ENCODE measurements around the gene TCF4.

TCF4 gene

DNA sequence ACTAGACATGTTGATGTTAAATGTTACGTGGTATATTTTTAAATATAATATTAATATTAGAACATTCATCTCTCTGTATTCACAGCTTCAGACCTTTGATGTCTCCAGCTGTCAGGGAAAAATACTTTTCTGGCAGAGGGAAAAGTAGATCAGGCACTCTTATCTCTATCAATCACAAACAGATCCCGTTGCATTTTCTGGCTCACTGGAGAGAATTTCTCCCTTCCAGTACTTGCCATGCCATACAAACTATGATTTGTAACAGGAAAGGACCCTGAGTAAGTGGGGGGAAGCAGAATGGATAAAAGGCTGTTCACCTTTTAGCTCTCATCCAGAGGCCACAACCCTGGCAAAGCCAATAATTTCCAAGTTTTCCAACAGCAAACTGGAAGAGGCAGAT lies 158.0 kb downstream of the TCF4 start:
- no peak for DNase-seq

DNA sequence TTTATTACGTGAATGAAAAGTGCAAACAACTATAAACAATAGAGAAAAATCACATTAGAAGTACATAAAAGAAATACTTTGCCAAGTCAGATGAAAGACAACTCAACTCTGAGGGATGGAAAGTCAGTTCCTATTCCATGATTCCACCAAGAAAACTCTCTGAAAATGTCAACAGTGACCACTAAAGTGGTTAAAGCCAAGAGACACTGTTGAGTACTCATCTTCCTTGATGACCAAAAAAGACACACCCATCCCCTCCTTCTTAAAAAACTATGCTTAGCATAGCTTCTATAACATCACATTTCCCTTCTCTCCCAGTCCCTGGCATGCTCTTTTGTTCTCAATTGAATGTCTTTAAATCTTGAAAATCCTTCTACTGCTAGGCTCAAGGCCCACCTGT lies 160.0 kb downstream of the TCF4 start:
- DNase-seq: no peak

DNA sequence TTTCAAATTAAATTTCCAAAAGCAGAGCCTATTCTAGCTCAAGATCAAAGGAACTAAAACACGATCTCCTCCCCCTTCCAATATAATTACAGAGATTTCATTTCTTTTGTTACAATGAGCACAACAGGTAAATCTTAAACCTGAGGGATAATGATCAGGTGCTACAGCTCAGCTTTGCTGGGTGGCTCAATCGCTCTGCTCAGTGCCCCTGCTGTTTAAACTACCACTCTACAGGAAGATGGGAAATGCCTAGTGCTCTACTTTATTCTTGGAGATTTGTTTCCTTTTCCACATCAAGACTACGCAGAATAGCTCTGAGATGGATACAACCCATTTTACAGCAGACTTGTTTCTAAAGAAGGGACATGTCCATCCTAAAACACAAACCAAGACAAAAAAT lies 162.3 kb downstream of the TCF4 start:
- DNase-seq: no peak

DNA sequence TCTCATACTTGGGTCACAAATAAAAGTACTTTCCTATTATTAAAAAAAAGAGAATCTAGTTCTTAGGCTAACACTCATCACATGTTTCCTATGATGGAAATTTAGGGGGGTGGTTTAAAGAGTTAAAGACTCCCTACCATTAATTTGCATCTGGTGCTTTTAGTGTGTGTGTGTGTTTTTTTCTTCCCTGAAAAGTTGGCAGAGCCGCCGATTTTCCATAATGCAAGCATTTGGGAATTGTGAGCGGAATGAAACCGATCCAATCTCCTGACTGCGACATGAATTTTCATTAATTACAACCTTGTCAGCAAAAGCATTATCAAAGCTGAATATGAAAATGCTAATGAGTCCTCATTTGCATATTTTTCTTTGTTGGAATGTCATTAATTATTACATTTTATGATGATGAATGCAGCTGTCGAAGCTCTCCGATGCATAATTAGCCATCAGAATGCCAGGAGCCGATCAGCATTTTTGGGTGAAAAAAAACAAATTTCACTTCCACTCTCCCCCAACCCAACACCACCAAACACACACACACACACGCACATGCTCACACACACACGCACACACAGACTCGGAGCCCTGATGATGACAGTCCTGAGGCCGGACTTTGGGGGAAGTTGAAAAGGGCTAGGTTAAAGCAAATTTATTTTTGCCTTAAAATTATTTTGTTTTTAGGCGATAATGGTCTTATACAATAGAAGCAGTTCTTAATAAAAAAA lies 165.4 kb downstream of the TCF4 start:
- peak; percentile 90 for DNase-seq

DNA sequence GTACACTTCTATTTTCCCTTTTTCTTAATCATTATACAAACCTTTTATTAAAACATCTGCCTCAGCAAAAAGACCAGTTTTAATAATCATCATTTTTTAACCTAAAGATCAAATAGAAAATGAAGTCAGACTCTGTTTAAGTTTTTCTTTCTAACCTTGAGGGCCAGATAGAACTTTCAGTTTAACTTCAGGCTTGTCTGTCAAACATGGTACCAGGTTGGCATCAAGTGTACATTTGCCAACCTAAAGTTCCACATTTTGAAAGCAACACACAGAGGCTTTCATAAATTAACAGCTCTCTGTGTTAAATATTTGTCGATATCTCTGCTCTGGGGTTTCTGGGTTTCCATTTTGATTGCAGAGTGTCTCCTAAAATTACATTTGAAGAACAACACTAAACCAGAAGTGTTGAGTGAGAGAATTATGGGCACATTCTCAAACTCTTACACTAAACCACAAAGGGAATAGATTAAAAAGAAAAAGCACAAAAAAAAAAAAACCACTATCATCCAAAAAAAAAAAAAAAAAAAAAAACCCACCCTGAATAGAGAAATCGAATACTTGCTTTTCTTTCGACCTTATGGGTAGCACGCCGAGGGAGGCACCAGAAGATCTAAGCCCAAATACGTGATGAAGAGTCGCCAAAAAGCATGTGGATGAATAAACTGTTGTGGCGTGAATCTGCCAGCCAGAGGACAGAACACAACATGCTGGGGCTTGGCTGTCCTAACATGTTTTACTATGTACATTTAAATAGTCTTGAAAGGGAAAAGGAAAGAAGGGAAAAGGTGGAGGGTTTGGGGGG lies 166.2 kb downstream of the TCF4 start:
- peak; percentile 46 for DNase-seq

DNA sequence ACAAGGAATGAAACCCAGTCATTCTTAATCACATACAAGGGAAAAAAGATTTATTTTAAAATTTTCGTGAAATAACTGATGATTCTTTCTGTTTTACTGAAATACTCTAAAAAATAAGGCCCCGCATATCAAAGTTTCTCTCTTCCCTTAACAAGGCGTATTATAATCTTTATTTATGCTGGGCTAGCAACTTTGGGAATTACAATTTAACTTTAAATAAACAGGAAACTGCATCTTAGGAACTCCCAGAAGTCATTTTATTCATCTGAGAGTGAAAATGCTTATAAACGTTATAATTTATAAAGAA lies 166.7 kb downstream of the TCF4 start:
- DNase-seq: no peak

DNA sequence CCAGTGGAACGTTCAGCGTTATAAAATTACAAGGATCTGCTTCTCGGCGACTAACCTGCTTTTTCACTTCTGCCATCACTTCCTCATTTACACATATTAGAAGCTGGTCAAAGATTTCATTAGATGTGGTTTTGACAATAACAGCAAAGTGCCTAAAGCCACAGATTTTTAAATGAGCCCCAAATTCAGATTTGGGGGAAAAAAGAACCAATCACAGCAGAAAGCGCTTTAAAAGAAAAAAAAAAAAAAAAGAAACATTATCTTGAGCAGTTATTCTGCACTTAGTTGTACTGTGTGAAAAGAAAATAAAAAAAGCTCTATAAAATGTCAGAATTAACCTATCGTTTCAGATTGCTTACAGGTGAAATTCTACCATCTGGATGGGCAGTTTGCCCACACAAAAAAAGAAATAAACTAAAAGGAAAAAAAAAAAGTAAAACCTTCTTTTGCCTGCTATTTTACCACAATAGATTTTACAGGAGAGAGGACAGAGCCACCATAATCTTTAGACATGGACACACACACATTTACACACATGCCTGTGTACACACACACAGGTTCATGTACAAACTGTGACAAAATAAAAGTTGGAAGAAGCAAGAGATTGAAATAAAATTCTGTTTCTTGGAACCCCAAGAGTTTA lies 167.2 kb downstream of the TCF4 start:
- DNase-seq: no peak

DNA sequence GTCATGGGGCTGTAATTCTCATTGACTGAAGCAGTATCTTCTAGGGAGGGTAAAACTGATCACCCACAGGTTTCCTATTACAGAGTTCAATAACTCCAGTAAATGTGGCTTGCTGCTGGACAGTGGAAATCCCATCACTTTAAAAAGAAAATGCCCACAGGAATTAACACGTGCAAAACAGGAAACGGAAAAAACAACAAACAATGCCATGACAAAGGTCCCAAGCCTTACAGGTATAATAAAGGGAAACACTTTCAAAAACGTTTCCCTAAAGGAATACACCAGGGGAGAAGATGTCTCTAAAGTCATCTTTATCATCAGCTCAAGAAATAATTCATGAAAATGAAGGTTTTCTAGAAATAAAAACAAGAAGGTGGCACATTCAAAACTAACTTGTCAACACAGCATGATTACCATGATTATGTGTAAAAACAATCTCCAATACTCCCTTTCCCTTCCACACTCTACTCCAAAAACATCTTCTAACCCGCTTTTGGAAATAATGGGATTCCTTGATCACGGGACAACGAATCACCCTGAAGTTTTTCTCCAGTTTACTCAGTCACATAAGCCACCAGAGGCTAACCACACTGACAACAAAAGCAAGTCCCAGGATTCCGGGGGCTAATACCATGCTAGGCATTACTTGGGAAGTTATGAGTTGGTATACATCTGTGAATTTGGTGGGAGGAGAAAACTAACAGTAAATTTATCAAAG lies 167.9 kb downstream of the TCF4 start:
- no peak for DNase-seq

DNA sequence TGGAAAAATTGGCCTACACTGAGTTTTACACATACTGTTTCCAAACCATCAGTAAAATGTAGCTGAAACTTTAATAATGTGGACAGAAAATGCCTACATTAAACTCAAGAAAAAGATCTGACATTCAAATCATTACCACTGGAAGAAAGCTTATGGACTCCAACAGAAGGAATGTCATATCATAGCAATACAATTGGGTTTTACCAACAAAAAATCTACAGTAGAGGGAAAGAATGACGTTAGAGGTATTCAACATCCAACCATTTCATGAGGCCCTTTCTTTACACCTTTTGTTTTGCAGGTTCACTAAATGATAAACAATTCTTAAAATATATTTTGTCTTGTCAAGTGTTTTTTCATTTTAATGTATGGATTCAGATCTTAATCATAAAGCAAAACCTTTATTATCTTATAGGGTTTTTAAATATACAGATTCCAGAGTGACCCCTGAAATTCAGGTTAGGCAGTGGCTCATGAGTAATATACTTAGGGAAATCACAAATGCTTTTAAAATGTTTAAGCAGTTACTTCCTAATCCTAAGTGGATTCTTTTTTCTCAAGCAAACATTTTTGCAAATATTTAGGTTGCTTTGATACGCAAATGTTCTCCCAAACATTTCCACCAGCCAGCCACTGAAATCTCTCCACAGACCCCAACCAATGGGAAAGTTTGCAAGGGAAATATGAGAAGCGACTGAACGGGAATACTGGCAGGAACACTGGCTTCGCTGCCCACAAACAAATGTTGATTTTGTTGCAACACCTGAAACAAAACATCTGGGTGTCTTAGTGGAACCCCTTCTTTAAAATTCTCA lies 168.7 kb downstream of the TCF4 start:
- DNase-seq: peak; percentile 47

DNA sequence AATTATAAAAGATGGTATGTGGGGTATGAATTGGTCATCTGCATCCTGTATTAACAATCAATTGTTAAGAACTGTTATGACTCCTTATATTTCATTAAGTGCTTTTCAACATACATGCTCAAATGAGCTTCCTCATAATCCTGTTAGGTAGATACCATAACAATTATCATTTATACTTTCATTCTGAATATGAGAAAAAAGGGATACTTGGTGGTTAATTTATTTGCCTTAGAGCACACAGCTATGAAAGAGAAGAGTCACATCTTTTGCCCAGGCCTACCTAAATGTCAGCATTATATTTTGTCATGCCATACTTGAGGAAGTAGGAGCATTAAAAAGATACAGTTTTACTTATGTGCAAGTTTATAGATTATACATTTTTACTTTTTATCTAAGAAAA lies 169.6 kb downstream of the TCF4 start:
- no peak for DNase-seq

DNA sequence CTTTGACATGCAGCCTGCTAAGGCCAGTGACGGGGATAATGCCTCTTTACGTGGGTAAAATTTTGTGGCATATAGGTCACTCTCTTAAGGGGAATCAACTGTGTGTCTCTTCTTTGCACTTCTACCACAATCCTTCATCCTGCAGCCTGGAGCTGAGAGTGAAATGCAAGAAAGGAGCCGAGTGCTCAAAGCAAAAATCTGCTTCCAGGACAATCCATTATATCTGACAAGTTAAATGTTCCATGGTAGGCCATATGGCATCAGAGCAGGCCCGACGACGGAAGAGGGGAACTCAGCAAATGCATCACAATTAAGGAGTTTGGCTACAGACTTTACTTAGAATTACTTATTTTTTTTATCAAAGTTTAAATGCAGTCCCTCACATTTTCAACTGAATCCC lies 171.2 kb downstream of the TCF4 start:
- DNase-seq: no peak

DNA sequence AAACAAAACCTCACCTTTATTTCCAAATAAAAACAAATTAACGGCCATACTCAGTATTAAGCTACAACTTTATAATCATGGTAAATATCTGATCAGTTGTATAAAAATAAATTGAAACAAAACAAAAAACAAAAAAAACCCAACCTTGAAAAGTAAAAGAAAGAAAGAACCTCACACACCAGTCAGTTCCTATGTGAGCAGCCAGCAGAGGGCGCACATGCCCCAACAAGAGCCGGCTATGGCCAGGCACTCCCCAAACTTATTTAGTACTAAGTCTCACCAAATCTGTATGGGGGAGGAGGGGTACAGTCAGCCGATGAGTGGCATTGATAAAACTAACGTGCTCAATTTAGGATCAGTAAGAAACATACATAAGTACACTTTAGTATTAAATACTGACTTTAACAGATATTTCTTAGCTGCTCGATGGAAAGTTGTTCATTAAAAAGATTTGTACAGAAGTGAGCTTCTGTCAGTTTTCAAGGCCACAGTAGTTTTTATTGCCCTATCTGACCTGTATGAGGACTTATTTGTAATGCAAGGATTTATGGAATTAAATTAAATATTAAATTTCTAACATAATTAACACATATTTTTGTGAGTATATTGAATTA lies 172.6 kb downstream of the TCF4 start:
- peak; percentile 87 for DNase-seq

DNA sequence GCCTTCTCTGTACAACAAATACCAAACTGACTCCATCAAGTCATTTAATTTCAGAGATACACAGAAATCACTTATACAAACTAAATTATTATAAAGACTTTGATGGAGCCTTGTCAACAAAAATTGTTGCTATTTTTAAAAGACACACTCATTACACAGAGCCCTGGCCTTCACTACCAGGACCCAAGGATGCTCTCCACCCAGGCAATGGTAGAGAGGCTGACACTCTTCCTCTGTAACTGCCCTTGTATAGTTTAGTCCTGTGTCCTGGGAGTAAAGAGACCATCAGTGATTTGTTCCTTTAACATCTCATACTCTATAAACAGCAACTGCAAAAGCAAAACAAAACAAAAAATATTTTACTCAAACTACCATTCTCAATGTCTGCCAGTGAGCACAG lies 173.5 kb downstream of the TCF4 start:
- no peak for DNase-seq

DNA sequence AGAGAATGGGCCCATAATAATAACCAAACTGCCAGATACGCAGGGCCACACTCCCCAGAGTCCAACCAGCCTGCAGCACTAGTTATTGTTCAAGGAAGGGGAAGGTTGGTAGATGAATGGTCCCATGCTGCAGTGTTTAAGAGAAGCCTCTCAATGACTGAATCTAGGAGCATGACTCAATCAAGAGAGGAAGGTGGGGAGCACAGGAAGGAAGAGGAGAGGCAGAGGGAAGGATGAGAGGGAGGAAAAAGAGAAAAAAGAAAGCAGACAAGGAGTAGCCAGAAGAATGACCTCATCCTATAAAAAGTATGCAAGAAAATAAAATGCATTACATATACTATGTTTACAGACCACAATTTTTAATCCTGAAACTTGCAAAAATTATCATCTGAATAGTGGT lies 174.5 kb downstream of the TCF4 start:
- DNase-seq: no peak

DNA sequence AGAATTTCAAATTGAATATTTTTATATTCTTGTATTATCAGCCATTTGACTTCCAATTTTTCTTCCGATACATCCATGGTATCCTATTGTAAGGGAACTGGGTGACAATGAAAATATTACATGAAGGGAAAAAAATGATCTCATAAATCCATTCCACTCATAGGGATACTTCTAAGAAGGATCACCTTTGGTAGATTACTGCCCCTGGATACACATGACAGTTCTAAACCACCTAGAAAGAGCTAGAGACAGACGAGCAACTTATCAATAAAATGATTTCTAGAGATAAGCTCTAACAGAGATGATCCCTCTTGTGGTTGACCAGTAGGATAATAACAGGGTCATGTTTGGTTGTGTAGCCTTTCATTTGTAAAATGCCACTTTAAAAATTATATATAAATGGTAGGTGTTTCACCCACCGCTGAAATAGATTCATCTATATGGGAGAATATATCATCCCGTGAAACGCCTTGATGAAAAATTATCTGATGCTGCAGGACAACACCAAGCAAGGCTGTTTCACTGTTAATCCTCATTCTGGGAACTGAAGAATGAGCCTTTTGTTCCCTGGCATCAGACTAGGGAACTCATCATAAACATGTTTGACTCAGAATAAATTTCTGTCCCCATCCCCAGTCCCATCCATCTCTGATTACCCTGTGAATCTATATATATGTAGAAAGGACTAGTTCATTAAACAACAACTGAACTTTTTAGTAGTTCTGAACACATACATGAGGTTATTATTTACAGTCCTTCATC lies 180.0 kb downstream of the TCF4 start:
- DNase-seq: no peak

DNA sequence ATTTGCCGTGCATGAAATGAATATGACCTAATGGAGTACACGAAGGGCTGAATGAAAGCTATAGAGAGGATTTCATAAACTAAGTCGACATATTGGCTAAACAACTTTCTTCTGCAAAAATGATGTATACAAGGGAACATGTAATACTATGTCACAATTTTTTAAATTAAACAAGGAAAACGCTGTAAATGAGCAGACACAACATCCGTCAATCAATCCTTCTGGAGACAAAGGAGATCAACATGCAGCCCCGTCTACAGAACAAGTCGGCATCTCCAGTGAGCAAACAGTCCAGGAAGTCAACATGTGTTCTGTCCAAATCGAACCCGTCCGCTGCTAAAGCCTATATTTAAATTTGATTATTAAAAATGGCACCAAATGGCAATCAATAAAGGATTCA lies 180.8 kb downstream of the TCF4 start:
- DNase-seq: no peak

DNA sequence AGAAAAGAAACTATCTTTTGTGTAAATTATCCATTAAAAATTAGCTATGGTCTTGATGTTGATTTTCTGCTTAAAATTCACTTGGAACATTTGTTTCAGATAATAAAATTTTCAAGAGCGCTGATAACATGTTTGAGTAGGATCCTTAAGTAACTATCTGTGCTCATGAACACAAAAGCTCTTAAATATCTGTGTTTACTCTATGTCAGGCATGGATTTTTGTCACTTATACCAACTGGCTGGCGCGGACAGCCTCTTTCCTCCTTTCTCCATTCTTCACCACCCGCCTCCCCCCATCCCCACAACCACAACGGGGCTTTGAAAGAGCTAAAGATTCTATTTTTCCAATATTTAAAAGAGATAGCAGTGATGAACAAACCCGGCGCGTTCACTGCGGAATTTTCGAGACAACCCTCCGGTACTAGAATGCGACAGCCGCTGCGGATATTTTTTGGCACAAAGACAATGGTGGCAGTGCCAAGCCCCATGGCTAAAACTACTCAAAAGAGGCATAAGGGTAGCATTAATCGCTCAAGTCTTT lies 181.5 kb downstream of the TCF4 start:
- DNase-seq: peak; percentile 50

DNA sequence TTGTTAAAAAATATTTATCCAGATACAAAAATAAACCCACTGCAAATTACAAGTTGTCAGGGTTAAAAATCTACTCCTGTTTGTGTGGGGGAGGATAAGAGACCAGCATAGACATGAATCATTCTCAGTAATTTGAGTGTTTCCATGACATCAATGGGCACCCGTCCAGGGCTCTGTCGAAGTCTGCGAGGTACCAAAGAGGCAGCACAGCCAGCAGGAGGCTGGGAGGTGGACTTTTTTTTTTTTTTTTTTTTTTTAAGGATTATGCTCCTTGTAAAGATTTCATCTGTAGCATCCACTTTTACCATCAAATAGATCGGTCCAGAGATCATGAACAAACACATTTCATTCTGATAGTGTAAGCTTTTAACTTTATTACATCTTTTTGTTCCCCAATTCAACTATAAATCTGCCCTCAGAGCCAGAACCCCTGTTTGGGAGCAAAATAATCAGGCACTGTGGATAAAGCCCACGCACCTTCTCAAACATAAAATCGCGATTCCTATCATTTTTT lies 182.0 kb downstream of the TCF4 start:
- DNase-seq: peak; percentile 92

DNA sequence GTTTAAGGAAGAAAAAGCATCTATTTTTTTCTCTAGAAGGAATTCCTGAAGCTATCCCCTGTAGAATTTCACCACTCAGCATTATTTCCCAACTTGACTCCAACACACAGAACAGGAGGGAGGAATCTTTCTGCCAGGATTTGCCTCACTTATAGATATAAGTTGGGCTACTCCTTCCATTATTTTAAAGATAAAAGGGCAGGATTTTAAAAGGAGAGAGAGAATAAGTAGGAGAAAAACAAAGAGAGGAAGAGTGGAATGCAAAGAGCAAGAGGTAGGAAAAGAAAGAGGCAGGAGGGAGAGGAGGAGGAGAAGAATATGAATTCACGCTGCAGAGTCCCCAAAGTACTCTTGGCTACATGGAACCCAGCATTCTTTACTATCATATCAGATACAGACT lies 182.5 kb downstream of the TCF4 start:
- DNase-seq: no peak

DNA sequence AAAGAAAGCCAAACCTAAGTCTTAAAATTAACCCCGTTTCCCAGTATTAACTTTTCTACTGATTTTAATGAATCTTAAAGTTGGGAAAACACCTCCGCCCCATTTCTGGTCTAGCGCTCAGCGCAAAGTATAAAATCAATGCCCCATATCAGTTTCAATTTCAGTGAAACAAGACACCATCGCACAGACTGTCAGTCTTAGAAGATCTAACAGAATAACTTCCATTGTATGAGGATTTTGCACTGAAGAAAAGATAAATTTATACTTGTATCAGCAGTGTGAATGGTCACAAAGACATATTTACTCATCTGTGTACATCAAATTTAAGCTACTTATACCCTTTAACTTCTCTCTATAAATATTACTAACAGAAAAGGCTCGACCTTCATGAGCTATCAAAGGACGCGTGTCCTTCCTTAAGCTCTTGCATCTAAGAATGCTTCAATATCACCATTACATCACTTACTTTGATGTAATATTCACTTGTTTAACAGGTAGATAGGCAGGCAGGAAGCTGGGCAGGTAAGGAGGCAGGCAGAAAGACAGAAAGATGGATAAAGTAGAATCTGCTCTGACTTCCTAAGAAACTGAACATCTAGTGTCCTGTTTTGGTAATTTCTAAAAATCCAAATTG lies 183.0 kb downstream of the TCF4 start:
- no peak for DNase-seq

Data from femur (tissue), 1 donor.